Neural cell (in vitro differentiated cells): Measurements from ENCODE around the gene PSMD8. TPM values are rescaled to one million over a fixed set of nuclear protein-coding genes. Genes with fewer than 3 reads are reported as not detected.

ENCODE experiments used
- H2AFZ ChIP-seq: fragments of 200-600, 300-800 bp; sonication (generic), shearing (Covaris generic); 2 replicates; pipeline ENCODE4 v1.6.0; 2014; ENCODE audit warnings: low read depth, mild to moderate bottlenecking, antibody characterized with exemption, low read length, moderate library complexity
- H3F3A ChIP-seq: fragments of 200-600 bp; shearing (Covaris generic); 2 replicates; pipeline ENCODE4 v1.6.1; 2016; ENCODE audit warnings: mild to moderate bottlenecking, moderate library complexity, mixed read lengths, antibody characterized with exemption, low read length; ENCODE audit not compliant: insufficient read depth, poor library complexity, severe bottlenecking
- H3K27ac ChIP-seq: fragments of 200-600, 300-800 bp; sonication (generic), shearing (Covaris generic); 2 replicates; pipeline ENCODE4 v1.5.1; 2014; ENCODE audit warnings: mild to moderate bottlenecking, low read length, moderate library complexity
- H3K27me3 ChIP-seq: fragments of 300-800, 200-600 bp; sonication (generic), shearing (Covaris generic); 2 replicates; pipeline ENCODE4 v1.6.0; 2014; ENCODE audit warnings: mild to moderate bottlenecking, low read depth, low read length, moderate library complexity; ENCODE audit not compliant: insufficient read depth
- H3K36me3 ChIP-seq: fragments of 300-800, 200-600 bp; sonication (generic), shearing (Covaris generic); 2 replicates; pipeline ENCODE4 v1.5.1; 2014; ENCODE audit warnings: mild to moderate bottlenecking, antibody characterized with exemption, low read length, moderate library complexity; ENCODE audit not compliant: insufficient read depth
- H3K4me2 ChIP-seq: fragments of 300-800, 200-600 bp; sonication (generic), shearing (Covaris generic); 2 replicates; pipeline ENCODE4 v1.6.0; 2014; ENCODE audit warnings: mild to moderate bottlenecking, low read length
- H3K4me3 ChIP-seq: fragments of 300-800, 200-600 bp; sonication (generic), shearing (Covaris generic); 2 replicates; pipeline ENCODE4 v1.5.1; 2014; ENCODE audit warnings: mild to moderate bottlenecking, low read length, moderate library complexity
- H3K79me2 ChIP-seq: fragments of 200-600 bp; shearing (Covaris generic); replicated peaks from 2 replicates; pipeline ENCODE4 v1.6.0; 2014; ENCODE audit warnings: mild to moderate bottlenecking, low read length, moderate library complexity; ENCODE audit not compliant: insufficient read depth
- H3K9ac ChIP-seq: fragments of 300-800, 200-600 bp; sonication (generic), shearing (Covaris generic); 2 replicates; pipeline ENCODE4 v1.6.1; 2016; ENCODE audit warnings: mild to moderate bottlenecking, low read length, mixed read lengths
- H3K9me2 ChIP-seq: fragments of 200-600 bp; shearing (Covaris generic); 2 replicates; pipeline ENCODE4 v1.6.1; 2016; ENCODE audit warnings: mild to moderate bottlenecking, low read length, mixed read lengths; ENCODE audit not compliant: insufficient read depth
- H3K9me3 ChIP-seq: fragments of 200-600, 300-800 bp; sonication (generic), shearing (Covaris generic); 2 replicates; pipeline ENCODE4 v1.6.1; 2016; ENCODE audit warnings: mild to moderate bottlenecking, mixed run types, low read length, moderate library complexity, mixed read lengths
- H4K20me1 ChIP-seq: fragments of 200-600 bp; shearing (Covaris generic); 2 replicates; pipeline ENCODE4 v1.6.1; 2016; ENCODE audit warnings: mild to moderate bottlenecking, mixed run types; ENCODE audit not compliant: insufficient read depth
- EP300 ChIP-seq: fragments of 450-650 bp; conservative IDR thresholded peaks from 2 replicates; pipeline ENCODE4 v1.6.1; 2014; ENCODE audit warnings: antibody characterized with exemption, mild to moderate bottlenecking, moderate library complexity; ENCODE audit not compliant: poor library complexity, severe bottlenecking
- EZH2 ChIP-seq: fragments of 200-600, 300-800 bp; shearing (Covaris generic), sonication (generic); IDR thresholded peaks from 2 replicates; pipeline ENCODE4 v1.6.1; 2014; ENCODE audit warnings: antibody characterized with exemption, low read length, borderline replicate concordance, mild to moderate bottlenecking; ENCODE audit not compliant: insufficient read depth, poor library complexity, severe bottlenecking
- MXI1 ChIP-seq: fragments of 450-650 bp; conservative IDR thresholded peaks from 2 replicates; pipeline ENCODE4 v1.6.1; 2014; ENCODE audit warnings: antibody characterized with exemption, mild to moderate bottlenecking; ENCODE audit not compliant: poor library complexity, severe bottlenecking
- POLR2AphosphoS5 ChIP-seq: IDR thresholded peaks from 2 replicates; pipeline ENCODE4 v1.6.1; 2012
- RAD21 ChIP-seq: fragments of 450-650 bp; conservative IDR thresholded peaks from 2 replicates; pipeline ENCODE4 v1.6.1; 2014; ENCODE audit warnings: antibody characterized with exemption, mild to moderate bottlenecking, moderate library complexity
- SMC3 ChIP-seq: fragments of 450-650 bp; conservative IDR thresholded peaks from 2 replicates; pipeline ENCODE4 v1.6.1; 2014; ENCODE audit warnings: antibody characterized with exemption, mild to moderate bottlenecking, moderate library complexity; ENCODE audit not compliant: poor library complexity
- TAF1 ChIP-seq: IDR thresholded peaks from 2 replicates; pipeline ENCODE4 v1.6.1; 2012; ENCODE audit warnings: low read depth
- polyA plus RNA-seq: library from polyadenylated mRNA; depleted of rRNA; stranded (reverse); fragments of >200 nt; gene quantifications from 2 replicates; pipeline ENCODE4 v1.2.3, GENCODE V29; 2014
- TF ChIP-seq, protein P1 (sequence below): IDR thresholded peaks from 2 replicates; pipeline ENCODE4 v1.6.1; 2012; ENCODE audit warnings: borderline replicate concordance
- TF ChIP-seq, protein P2 (sequence below): fragments of 450-650 bp; IDR thresholded peaks from 2 replicates; pipeline ENCODE4 v1.5.1; 2014; ENCODE audit warnings: antibody characterized with exemption, mild to moderate bottlenecking, moderate library complexity; ENCODE audit not compliant: poor library complexity, severe bottlenecking

PSMD8 gene
- polyA plus RNA-seq, 1 donor from 2014 or later, result 334 TPM

DNA sequence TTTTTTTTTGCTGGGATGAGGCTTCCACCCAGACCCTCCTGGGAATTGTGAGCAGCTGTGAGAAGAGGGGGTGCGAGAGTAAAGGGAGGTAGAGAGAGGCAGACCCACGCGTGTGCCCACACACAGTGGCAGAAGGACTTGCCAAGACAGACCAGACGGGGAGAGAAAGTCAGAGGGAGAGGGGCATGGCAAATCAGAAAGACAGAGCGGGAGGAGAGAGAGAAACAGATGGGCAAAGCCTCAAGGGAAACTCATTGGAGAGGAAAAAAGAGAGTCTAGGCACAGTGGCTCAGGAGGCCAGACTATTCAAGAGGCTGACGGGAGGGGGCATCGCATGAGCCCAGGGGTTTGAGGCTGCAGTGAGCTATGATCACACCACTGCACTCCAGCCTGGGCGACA lies 21.8 kb upstream of the PSMD8 start:
- Histone ChIP-seq H3K36me3 (no peaks in the 10 kb centered on the region), H3K9ac (no peak overlapping the region), H3K27me3 (no peaks in the 10 kb centered on the region), H3K4me2 (no peak overlapping the region), H3F3A (no peaks in the 10 kb centered on the region), H3K27ac (no peak overlapping the region), H2AFZ (no peak overlapping the region), H3K9me2 (no peaks in the 10 kb centered on the region), H3K9me3 (no peaks in the 10 kb centered on the region), H3K79me2 (no peaks in the 10 kb centered on the region), H3K4me3 (no peak overlapping the region), H4K20me1 (no peaks in the 10 kb centered on the region)
- TF ChIP-seq RAD21, result no peak
- no peak for TF ChIP-seq POLR2AphosphoS5
- no peak for TF ChIP-seq MXI1
- no peak for TF ChIP-seq TAF1
- TF ChIP-seq, protein P1, sequence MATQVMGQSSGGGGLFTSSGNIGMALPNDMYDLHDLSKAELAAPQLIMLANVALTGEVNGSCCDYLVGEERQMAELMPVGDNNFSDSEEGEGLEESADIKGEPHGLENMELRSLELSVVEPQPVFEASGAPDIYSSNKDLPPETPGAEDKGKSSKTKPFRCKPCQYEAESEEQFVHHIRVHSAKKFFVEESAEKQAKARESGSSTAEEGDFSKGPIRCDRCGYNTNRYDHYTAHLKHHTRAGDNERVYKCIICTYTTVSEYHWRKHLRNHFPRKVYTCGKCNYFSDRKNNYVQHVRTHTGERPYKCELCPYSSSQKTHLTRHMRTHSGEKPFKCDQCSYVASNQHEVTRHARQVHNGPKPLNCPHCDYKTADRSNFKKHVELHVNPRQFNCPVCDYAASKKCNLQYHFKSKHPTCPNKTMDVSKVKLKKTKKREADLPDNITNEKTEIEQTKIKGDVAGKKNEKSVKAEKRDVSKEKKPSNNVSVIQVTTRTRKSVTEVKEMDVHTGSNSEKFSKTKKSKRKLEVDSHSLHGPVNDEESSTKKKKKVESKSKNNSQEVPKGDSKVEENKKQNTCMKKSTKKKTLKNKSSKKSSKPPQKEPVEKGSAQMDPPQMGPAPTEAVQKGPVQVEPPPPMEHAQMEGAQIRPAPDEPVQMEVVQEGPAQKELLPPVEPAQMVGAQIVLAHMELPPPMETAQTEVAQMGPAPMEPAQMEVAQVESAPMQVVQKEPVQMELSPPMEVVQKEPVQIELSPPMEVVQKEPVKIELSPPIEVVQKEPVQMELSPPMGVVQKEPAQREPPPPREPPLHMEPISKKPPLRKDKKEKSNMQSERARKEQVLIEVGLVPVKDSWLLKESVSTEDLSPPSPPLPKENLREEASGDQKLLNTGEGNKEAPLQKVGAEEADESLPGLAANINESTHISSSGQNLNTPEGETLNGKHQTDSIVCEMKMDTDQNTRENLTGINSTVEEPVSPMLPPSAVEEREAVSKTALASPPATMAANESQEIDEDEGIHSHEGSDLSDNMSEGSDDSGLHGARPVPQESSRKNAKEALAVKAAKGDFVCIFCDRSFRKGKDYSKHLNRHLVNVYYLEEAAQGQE, result no peak
- TF ChIP-seq EZH2, result no peak
- no peak for TF ChIP-seq EP300
- TF ChIP-seq, protein P2, sequence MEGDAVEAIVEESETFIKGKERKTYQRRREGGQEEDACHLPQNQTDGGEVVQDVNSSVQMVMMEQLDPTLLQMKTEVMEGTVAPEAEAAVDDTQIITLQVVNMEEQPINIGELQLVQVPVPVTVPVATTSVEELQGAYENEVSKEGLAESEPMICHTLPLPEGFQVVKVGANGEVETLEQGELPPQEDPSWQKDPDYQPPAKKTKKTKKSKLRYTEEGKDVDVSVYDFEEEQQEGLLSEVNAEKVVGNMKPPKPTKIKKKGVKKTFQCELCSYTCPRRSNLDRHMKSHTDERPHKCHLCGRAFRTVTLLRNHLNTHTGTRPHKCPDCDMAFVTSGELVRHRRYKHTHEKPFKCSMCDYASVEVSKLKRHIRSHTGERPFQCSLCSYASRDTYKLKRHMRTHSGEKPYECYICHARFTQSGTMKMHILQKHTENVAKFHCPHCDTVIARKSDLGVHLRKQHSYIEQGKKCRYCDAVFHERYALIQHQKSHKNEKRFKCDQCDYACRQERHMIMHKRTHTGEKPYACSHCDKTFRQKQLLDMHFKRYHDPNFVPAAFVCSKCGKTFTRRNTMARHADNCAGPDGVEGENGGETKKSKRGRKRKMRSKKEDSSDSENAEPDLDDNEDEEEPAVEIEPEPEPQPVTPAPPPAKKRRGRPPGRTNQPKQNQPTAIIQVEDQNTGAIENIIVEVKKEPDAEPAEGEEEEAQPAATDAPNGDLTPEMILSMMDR, result no peak
- TF ChIP-seq SMC3, result no peak

DNA sequence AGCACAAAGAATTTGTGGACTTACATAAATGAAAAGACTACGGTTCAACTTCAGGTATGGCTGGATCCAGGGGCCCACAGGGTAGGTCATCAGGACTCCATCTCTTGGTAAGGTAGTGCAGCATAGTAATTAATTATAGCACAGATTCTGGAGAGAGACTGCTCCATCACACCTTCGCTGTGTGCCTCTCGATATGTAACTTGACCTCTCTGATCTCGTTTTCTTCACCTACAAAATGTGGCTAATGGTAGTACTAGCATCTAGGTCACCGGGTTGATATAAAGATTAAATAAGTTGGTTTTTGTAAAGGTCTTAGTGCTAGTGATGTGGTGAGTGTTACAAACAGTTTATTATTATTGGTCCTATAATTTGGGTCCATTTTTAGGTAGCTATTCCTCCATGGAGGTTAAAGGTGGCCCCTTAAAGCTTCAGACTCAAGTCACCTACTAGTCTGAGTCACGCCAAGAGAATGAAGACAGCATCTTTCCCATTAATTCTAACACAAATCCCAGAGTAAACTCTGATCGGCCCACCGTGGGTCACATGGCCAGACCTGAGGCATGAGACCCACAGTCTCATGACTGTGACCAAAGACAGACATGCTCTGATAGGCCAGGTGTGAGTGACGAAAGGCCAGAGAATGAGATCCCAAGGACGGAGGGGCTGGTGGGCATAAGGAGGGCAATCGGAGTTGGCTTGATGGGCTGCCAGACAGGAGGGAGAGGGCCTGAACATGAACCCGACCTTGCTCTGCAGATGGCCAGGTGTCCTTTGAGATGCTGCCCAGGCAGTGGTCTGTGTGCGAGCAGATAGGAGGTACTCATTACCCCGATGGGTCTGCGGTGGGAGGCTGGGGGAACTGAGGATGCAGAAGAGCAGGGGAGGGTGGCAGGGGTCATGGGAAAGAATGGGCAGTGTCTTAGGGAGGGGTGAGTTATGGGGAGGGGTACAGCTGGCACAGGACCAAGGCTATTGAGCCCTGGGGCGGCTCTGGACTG lies 18.3 kb upstream of the PSMD8 start:
- Histone ChIP-seq H3K4me2 (no peak overlapping the region), H3K79me2 (no peaks in the 10 kb centered on the region), H3K4me3 (no peak overlapping the region), H3K36me3 (no peaks in the 10 kb centered on the region), H3K9me3 (no peaks in the 10 kb centered on the region), H4K20me1 (no peaks in the 10 kb centered on the region), H3F3A (no peaks in the 10 kb centered on the region), H2AFZ (no peak overlapping the region), H3K27me3 (peaks cover 6% of the 10 kb centered on the region), H3K9me2 (no peaks in the 10 kb centered on the region), H3K9ac (no peak overlapping the region), H3K27ac (no peak overlapping the region)
- TF ChIP-seq TAF1 (no peak), RAD21 (no peak), SMC3 (no peak), MXI1 (no peak), POLR2AphosphoS5 (no peak), EZH2 (no peak), EP300 (no peak)
- TF ChIP-seq, protein P2, result no peak
- TF ChIP-seq, protein P1, result no peak
